Panc1 (cell line): Measurements from ENCODE around the gene CAMTA2.

Source experiments
- TF ChIP-seq, protein P1 (sequence below): fragments of 450-650 bp; IDR thresholded peaks from 2 replicates; pipeline ENCODE4 v1.5.1; 2017; ENCODE audit warnings: mild to moderate bottlenecking
- TF ChIP-seq, protein P2 (sequence below), 2 experiments: IDR thresholded peaks; 2 replicates each; pipeline ENCODE4 v1.6.1; 2011 to 2012; ENCODE audit warnings: low read depth in 2 of 2, control low read depth in 1 of 2, low read length in 1 of 2, mild to moderate bottlenecking in 1 of 2, moderate library complexity in 1 of 2; ENCODE audit not compliant: insufficient read depth in 1 of 2

DNA sequence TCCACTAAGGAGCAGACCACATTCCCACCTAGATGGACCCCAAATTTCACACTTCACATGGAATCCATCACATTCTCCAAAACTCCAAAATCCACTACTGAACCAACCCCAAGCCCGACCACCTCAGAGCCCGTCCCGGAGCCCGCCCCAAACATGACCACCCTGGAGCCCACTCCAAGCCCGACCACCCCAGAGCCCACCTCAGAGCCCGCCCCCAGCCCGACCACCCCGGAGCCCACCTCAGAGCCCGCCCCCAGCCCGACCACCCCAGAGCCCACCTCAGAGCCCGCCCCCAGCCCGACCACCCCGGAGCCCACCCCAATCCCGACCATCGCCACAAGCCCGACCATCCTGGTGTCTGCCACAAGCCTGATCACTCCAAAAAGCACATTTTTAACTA, 53.8 kb downstream of the CAMTA2 start:
- TF ChIP-seq, protein P1, sequence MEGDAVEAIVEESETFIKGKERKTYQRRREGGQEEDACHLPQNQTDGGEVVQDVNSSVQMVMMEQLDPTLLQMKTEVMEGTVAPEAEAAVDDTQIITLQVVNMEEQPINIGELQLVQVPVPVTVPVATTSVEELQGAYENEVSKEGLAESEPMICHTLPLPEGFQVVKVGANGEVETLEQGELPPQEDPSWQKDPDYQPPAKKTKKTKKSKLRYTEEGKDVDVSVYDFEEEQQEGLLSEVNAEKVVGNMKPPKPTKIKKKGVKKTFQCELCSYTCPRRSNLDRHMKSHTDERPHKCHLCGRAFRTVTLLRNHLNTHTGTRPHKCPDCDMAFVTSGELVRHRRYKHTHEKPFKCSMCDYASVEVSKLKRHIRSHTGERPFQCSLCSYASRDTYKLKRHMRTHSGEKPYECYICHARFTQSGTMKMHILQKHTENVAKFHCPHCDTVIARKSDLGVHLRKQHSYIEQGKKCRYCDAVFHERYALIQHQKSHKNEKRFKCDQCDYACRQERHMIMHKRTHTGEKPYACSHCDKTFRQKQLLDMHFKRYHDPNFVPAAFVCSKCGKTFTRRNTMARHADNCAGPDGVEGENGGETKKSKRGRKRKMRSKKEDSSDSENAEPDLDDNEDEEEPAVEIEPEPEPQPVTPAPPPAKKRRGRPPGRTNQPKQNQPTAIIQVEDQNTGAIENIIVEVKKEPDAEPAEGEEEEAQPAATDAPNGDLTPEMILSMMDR, result no peak
- TF ChIP-seq, protein P2, sequence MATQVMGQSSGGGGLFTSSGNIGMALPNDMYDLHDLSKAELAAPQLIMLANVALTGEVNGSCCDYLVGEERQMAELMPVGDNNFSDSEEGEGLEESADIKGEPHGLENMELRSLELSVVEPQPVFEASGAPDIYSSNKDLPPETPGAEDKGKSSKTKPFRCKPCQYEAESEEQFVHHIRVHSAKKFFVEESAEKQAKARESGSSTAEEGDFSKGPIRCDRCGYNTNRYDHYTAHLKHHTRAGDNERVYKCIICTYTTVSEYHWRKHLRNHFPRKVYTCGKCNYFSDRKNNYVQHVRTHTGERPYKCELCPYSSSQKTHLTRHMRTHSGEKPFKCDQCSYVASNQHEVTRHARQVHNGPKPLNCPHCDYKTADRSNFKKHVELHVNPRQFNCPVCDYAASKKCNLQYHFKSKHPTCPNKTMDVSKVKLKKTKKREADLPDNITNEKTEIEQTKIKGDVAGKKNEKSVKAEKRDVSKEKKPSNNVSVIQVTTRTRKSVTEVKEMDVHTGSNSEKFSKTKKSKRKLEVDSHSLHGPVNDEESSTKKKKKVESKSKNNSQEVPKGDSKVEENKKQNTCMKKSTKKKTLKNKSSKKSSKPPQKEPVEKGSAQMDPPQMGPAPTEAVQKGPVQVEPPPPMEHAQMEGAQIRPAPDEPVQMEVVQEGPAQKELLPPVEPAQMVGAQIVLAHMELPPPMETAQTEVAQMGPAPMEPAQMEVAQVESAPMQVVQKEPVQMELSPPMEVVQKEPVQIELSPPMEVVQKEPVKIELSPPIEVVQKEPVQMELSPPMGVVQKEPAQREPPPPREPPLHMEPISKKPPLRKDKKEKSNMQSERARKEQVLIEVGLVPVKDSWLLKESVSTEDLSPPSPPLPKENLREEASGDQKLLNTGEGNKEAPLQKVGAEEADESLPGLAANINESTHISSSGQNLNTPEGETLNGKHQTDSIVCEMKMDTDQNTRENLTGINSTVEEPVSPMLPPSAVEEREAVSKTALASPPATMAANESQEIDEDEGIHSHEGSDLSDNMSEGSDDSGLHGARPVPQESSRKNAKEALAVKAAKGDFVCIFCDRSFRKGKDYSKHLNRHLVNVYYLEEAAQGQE (IDR thresholded peaks at IDR 0.05; ENCODE audit: insufficient read depth in 1 of 2, low read depth in 2 of 2, low read length in 1 of 2), result no peak
